Colonic mucosa (tissue), 4 donors: ENCODE results near the gene MTM1. TPM values are rescaled to one million over a fixed set of nuclear protein-coding genes. Genes with fewer than 3 reads are reported as not detected.

Experiments
- DNase-seq: peaks from one replicate; pipeline ENCODE4 v3.0.0-alpha.2; 2020
- H3K27ac ChIP-seq: fragments of 200-600 bp; one replicate; pipeline ENCODE4 v1.8.0; 2021
- H3K27me3 ChIP-seq: fragments of 200-600 bp; one replicate; pipeline ENCODE4 v1.8.0; 2021
- H3K36me3 ChIP-seq: fragments of 200-600 bp; one replicate; pipeline ENCODE4 v1.8.0; 2021
- H3K4me1 ChIP-seq: fragments of 200-600 bp; one replicate; pipeline ENCODE4 v1.8.0; 2021; ENCODE audit warnings: mild to moderate bottlenecking
- H3K4me3 ChIP-seq: fragments of 200-600 bp; one replicate; pipeline ENCODE4 v1.8.0; 2021
- H3K9ac ChIP-seq, 2 donors: one replicate each; pipeline ENCODE4 v1.7.0; 2013; ENCODE audit warnings: control low read depth in 2 of 2, low read depth in 2 of 2, low read length in 2 of 2
- H3K9me3 ChIP-seq: fragments of 200-600 bp; one replicate; pipeline ENCODE4 v1.8.0; 2021
- intact Hi-C: fragments of 100-400 bp; cut with DNase I; formaldehyde crosslinking; loops from one replicate; pipeline ENCODE4 v1.14.1; 2022
- total RNA-seq, 2 donors: library from RNA; stranded (reverse); fragmentation: NEBNext Ultra II Directional in 1 of 2; extraction: Animal tissue kit (Norgen Biotek cat#: 25700) in 1 of 2; gene quantifications; one replicate each; pipeline ENCODE4 v1.2.1, GENCODE V29; 2021
- TF ChIP-seq, protein P1 (sequence below): fragments of 200-600 bp; IDR thresholded peaks from one replicate; pipeline ENCODE4 v1.8.0; 2022; ENCODE audit warnings: antibody characterized with exemption, mild to moderate bottlenecking
- donor health status: healthy.
- donor health status: DM: no; HTN: no; CAD: no.
- donor health status: DM: no; HTN: no; CAD: no.

MTM1 gene
- total RNA-seq, 2 donors from 2014 or later, result 36.8 to 61.3 TPM

DNA sequence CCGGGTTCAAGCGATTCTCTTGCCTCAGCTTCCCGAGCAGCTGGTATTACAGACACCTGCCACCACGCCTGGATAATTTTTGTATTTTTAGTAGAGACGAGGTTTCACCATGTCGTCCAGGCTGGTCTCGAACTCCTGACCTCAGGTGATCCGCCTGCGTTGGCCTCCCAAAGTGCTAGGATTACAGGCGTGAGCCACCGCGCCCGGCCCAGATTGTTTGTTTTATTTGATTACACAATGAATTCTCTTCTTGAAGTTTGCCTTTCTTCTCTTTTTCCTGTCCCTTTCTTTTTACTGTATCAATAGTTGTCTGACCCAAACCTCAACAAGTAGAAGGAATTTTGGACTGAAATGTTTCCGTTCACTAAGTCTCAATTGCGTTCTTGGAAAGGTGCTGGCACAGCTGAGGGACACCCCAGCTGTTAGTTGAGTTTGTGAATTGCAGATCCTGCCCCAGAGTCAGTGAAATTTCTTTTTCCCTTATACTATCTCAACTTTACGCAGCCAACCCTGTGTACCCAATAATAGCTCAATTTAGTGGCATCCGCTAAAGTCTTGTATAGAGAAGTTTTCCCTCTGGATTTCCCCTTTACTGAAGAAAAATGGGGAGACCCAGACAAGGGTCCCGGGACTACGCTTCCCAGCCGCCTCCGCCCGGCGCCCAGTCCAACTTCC, 639 bp upstream of the MTM1 start:
- intact Hi-C loops, result no loop called here
- no peaks in the 10 kb centered on the region for H3K27me3 ChIP-seq
- peak overlapping the region in 1 of 2 donors; percentile 14 for H3K9ac ChIP-seq
- no peaks in the 10 kb centered on the region for H3K4me1 ChIP-seq
- peak overlapping the region; percentile 10 for H3K4me3 ChIP-seq
- TF ChIP-seq, protein P1, sequence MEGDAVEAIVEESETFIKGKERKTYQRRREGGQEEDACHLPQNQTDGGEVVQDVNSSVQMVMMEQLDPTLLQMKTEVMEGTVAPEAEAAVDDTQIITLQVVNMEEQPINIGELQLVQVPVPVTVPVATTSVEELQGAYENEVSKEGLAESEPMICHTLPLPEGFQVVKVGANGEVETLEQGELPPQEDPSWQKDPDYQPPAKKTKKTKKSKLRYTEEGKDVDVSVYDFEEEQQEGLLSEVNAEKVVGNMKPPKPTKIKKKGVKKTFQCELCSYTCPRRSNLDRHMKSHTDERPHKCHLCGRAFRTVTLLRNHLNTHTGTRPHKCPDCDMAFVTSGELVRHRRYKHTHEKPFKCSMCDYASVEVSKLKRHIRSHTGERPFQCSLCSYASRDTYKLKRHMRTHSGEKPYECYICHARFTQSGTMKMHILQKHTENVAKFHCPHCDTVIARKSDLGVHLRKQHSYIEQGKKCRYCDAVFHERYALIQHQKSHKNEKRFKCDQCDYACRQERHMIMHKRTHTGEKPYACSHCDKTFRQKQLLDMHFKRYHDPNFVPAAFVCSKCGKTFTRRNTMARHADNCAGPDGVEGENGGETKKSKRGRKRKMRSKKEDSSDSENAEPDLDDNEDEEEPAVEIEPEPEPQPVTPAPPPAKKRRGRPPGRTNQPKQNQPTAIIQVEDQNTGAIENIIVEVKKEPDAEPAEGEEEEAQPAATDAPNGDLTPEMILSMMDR, result no peak
- H3K9me3 ChIP-seq, result no peaks in the 10 kb centered on the region
- no peak for DNase-seq
- H3K27ac ChIP-seq, result peak overlapping the region; percentile 67
- no peaks in the 10 kb centered on the region for H3K36me3 ChIP-seq

DNA sequence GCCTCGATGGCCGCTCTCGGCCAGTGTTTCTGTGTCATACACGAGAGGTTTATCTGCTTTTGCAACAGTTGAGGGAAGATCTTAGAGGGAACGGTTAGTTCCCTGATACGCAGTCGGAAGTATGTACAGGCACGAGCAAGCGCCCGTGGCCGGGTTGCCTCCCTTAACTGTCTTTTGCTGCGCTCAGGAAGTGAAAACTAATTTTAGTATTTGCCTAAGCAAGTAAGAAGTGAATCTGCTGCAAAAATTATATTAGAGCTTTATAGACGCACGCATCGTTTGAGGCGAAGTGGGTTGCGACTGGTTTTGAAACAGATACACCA, 695 bp downstream of the MTM1 start:
- peak overlapping the region; percentile 54 for H3K4me3 ChIP-seq
- no peaks in the 10 kb centered on the region for H3K27me3 ChIP-seq
- intact Hi-C loops, result no loop called here
- TF ChIP-seq, protein P1, result no peak
- H3K27ac ChIP-seq, result peak overlapping the region; percentile 91
- H3K9ac ChIP-seq, result peak overlapping the region; percentile 75 to 81
- no peaks in the 10 kb centered on the region for H3K36me3 ChIP-seq
- no peaks in the 10 kb centered on the region for H3K4me1 ChIP-seq
- DNase-seq, result no peak
- no peaks in the 10 kb centered on the region for H3K9me3 ChIP-seq

DNA sequence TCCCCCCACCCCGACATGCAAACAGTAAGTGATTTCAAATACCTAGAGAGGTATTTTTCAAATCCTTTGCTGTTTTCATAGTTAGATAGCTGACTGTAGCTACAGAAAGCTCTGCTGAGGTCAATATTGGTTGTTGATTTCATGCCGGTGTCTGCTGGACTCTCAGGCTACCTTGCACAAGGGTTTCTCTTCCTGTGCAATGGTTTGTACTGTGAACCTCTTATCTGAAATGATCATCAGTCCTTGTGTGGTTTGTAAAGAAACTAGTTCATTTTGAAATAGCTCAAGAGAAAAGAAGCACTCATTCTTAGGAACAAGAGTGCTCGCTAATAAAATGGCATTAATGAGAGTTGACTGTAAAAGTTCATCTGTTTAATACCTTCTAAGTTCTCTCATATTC, 2.1 kb downstream of the MTM1 start:
- TF ChIP-seq, protein P1, result no peak
- H3K4me1 ChIP-seq, result no peaks in the 10 kb centered on the region
- no peak for DNase-seq
- H3K27ac ChIP-seq, result peak overlapping the region; percentile 91
- no peaks in the 10 kb centered on the region for H3K36me3 ChIP-seq
- no peaks in the 10 kb centered on the region for H3K9me3 ChIP-seq
- H3K4me3 ChIP-seq, result peak overlapping the region; percentile 54
- H3K27me3 ChIP-seq, result no peaks in the 10 kb centered on the region
- intact Hi-C loops, result no loop called here
- peak overlapping the region in 1 of 2 donors; percentile 75 for H3K9ac ChIP-seq

DNA sequence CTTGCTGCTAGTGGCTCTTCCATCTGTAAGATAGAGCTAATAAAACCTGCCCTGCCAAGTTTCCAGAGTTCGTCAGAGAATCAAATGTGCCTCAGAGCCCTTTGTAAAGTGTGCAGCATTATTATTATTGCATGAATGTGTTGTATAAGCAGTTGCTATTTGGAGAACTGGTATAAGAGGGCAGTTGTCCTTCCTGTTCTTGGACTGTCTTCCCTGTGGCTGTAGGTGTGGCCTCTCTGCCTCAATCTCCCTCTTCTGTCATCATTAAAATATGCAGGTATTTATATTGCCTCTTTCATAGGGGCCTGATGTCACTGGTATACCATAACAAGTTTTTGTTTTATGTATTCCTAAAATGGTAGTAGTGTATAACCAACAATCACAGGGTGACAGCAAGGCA, 3.8 kb downstream of the MTM1 start:
- peak overlapping the region in 1 of 2 donors; percentile 71 for H3K9ac ChIP-seq
- TF ChIP-seq, protein P1, result no peak
- H3K9me3 ChIP-seq, result no peaks in the 10 kb centered on the region
- no peaks in the 10 kb centered on the region for H3K36me3 ChIP-seq
- H3K27ac ChIP-seq, result peak overlapping the region; percentile 91
- H3K27me3 ChIP-seq, result no peaks in the 10 kb centered on the region
- H3K4me1 ChIP-seq, result no peaks in the 10 kb centered on the region
- peak; percentile 29 for DNase-seq
- intact Hi-C loops, result no loop called here
- H3K4me3 ChIP-seq, result no peak overlapping the region

DNA sequence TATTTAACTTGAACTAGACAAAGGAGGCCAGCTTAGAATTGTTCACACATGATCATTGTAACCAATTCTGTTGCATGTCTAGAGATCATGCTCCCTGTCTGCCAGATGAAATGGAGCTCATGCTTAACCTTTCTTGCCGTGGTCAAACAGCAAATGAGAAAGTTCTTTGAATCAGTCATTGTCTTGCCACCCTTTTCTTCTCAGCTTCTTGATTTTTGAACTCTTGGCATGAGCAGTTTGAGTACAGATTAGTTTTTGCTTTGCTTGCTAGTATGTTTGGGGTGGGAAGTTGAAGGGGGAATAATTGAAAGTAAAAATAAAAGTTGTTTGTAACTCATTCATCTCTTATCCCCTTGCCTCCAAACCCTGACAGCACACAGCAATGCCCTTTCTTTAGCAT, 4.7 kb downstream of the MTM1 start:
- H3K9me3 ChIP-seq, result no peaks in the 10 kb centered on the region
- TF ChIP-seq, protein P1, result no peak
- H3K27me3 ChIP-seq, result no peaks in the 10 kb centered on the region
- no peaks in the 10 kb centered on the region for H3K36me3 ChIP-seq
- H3K27ac ChIP-seq, result peak overlapping the region; percentile 91
- intact Hi-C loops, result no loop called here
- no peaks in the 10 kb centered on the region for H3K4me1 ChIP-seq
- peak overlapping the region in 1 of 2 donors; percentile 9 for H3K9ac ChIP-seq
- no peak overlapping the region for H3K4me3 ChIP-seq
- DNase-seq, result no peak
